Measurements from ENCODE around the gene LCE5A. TPM values are rescaled to one million over a fixed set of nuclear protein-coding genes. Genes with fewer than 3 reads are reported as not detected.

LCE5A gene
- not detected for total RNA-seq
- polyA plus RNA-seq (ENCODE audit: insufficient read depth, low read depth, low replicate concordance), result not detected
- long read RNA-seq, donor 1, result 0 reads
- long read RNA-seq, donor 2, result 0 reads
- long read RNA-seq, donor 3, result 0 reads
- long read RNA-seq, donor 4, result 0 reads
- long read RNA-seq, donor 5, result 0 reads
- long read RNA-seq, donor 6, result 0 reads
- long read RNA-seq, donor 7, result 0 reads
- long read RNA-seq, donor 8, result 0 reads
- long read RNA-seq, donor 9, result 0 reads
- long read RNA-seq, donor 10, result 0 reads

- intact Hi-C loops (cut with DNase I), result no loop called here
- Histone ChIP-seq H3K27me3 (ENCODE audit: control insufficient read depth, insufficient read depth, low read length) (peaks cover 11% of the 10 kb centered on the region), H3K4me3 (ENCODE audit: low read length in 3 of 3) (no peak within 1 kb of the TSS), H3K27ac (ENCODE audit: low read depth in 2 of 2, low read length in 2 of 2) (no peak within 1 kb of the TSS), H3K9me3 (ENCODE audit: control insufficient read depth in 2 of 3, insufficient read depth in 1 of 3, low read length in 3 of 3) (no peaks in the 10 kb centered on the region), H3K4me1 (ENCODE audit: control insufficient read depth in 2 of 3, insufficient read depth in 2 of 3, low read depth in 1 of 3, low read length in 3 of 3) (no peaks in the 10 kb centered on the region), H3K9ac (ENCODE audit: low read length in 3 of 3) (no peak within 1 kb of the TSS), H3K36me3 (ENCODE audit: control insufficient read depth in 2 of 3, insufficient read depth in 3 of 3, low read length in 3 of 3) (no peaks in the 10 kb centered on the region)
- no peak for TF ChIP-seq CTCF (IDR thresholded peaks at IDR 0.05; ENCODE audit: borderline replicate concordance, extremely low read depth, insufficient read depth)
- DNase-seq, result no peak
- no peak for FAIRE-seq
Measured at GRCh38 chr1:152510503-152510902, at the start of gene LCE5A. LCE5A (plus strand) TSS chr1:152510803; CDS start chr1:152511535, 732 bp downstream.

GRCh38 chr1:152461544-152461943 lies 49.1 kb upstream of the LCE5A start:
- no peak overlapping the region for H3K27ac ChIP-seq (ENCODE audit: low read depth in 2 of 2, low read length in 2 of 2)
- peak; percentile 81 for FAIRE-seq
- TF ChIP-seq CTCF (IDR thresholded peaks at IDR 0.05; ENCODE audit: borderline replicate concordance, extremely low read depth, insufficient read depth), result peak; percentile 51

GRCh38 chr1:152462636-152463035 lies 48.0 kb upstream of the LCE5A start:
- H3K4me1 ChIP-seq (ENCODE audit: control insufficient read depth in 2 of 3, insufficient read depth in 2 of 3, low read depth in 1 of 3, low read length in 3 of 3), result no peaks in the 10 kb centered on the region
- H3K27ac ChIP-seq (ENCODE audit: low read depth in 2 of 2, low read length in 2 of 2), result no peak overlapping the region
- FAIRE-seq (no peak), DNase-seq (no peak)
- TF ChIP-seq CTCF (IDR thresholded peaks at IDR 0.05; ENCODE audit: borderline replicate concordance, extremely low read depth, insufficient read depth), result no peak
- H3K27me3 ChIP-seq (ENCODE audit: control insufficient read depth, insufficient read depth, low read length), result no peaks in the 10 kb centered on the region
- no peak overlapping the region for H3K9ac ChIP-seq (ENCODE audit: low read length in 3 of 3)
- H3K9me3 ChIP-seq (ENCODE audit: control insufficient read depth in 2 of 3, insufficient read depth in 1 of 3, low read length in 3 of 3), result no peaks in the 10 kb centered on the region
- H3K36me3 ChIP-seq (ENCODE audit: control insufficient read depth in 2 of 3, insufficient read depth in 3 of 3, low read length in 3 of 3), result no peaks in the 10 kb centered on the region
- intact Hi-C loops (cut with DNase I), result no loop called here
- H3K4me3 ChIP-seq (ENCODE audit: low read length in 3 of 3), result no peak overlapping the region

More at GRCh38 chr1:152461544-152461943, 49.1 kb upstream of the LCE5A start:
- peak in 3 of 5 donors; percentile 31 to 75 (median 58) for DNase-seq
- H3K27me3 ChIP-seq (ENCODE audit: control insufficient read depth, insufficient read depth, low read length), result no peaks in the 10 kb centered on the region
- no peak overlapping the region for H3K4me3 ChIP-seq (ENCODE audit: low read length in 3 of 3)
- no peak overlapping the region for H3K9ac ChIP-seq (ENCODE audit: low read length in 3 of 3)
- H3K36me3 ChIP-seq (ENCODE audit: control insufficient read depth in 2 of 3, insufficient read depth in 3 of 3, low read length in 3 of 3), result no peaks in the 10 kb centered on the region
- no peaks in the 10 kb centered on the region for H3K4me1 ChIP-seq (ENCODE audit: control insufficient read depth in 2 of 3, insufficient read depth in 2 of 3, low read depth in 1 of 3, low read length in 3 of 3)
- no peaks in the 10 kb centered on the region for H3K9me3 ChIP-seq (ENCODE audit: control insufficient read depth in 2 of 3, insufficient read depth in 1 of 3, low read length in 3 of 3)
- intact Hi-C loops (cut with DNase I), result no loop called here
